Progenitor cell of endocrine pancreas (in vitro differentiated cells): ENCODE data around the gene FGD5. TPM values are rescaled to one million over a fixed set of nuclear protein-coding genes. Genes with fewer than 3 reads are reported as not detected.
"Not testable (repeated sequence)": the region's sequence is repeated elsewhere in the genome, so short reads cannot be mapped to it uniquely, and the experiment has no call there.

ENCODE experiments used
- DNase-seq: peaks from one replicate; pipeline ENCODE4 v3.0.0; 2021; ENCODE audit warnings: low spot score; ENCODE audit not compliant: unreplicated experiment
- H3K27ac Mint-ChIP-seq: 2 replicates; pipeline ENCODE4 v1.8.0; 2021; ENCODE audit warnings: mild to moderate bottlenecking, moderate library complexity, mixed read lengths
- H3K27me3 Mint-ChIP-seq: 2 replicates; pipeline ENCODE4 v1.8.0; 2021; ENCODE audit warnings: mixed read lengths
- H3K36me3 Mint-ChIP-seq: 2 replicates; pipeline ENCODE4 v1.8.0; 2022; ENCODE audit warnings: mixed read lengths; ENCODE audit not compliant: insufficient read depth
- H3K4me1 Mint-ChIP-seq: 2 replicates; pipeline ENCODE4 v1.8.0; 2021; ENCODE audit warnings: low read depth, mixed read lengths
- H3K4me3 Mint-ChIP-seq: 2 replicates; pipeline ENCODE4 v1.8.0; 2021; ENCODE audit warnings: low read depth, mild to moderate bottlenecking, moderate library complexity, mixed read lengths
- H3K9me3 Mint-ChIP-seq: 2 replicates; pipeline ENCODE4 v1.8.0; 2021; ENCODE audit warnings: low read depth, mixed read lengths
- total RNA-seq: library from RNA; stranded (reverse); gene quantifications from 2 replicates; pipeline ENCODE4 v1.2.1, GENCODE V29; 2021
- TF ChIP-seq, protein P1 (sequence below): fragments of 200-600 bp; sonication (generic); IDR thresholded peaks from one replicate; pipeline ENCODE4 v1.5.0; 2021; ENCODE audit warnings: antibody characterized with exemption, mild to moderate bottlenecking; ENCODE audit not compliant: unreplicated experiment

The FGD5 gene
- total RNA-seq, 1 donor from 2014 or later, result 0.17 TPM

DNA sequence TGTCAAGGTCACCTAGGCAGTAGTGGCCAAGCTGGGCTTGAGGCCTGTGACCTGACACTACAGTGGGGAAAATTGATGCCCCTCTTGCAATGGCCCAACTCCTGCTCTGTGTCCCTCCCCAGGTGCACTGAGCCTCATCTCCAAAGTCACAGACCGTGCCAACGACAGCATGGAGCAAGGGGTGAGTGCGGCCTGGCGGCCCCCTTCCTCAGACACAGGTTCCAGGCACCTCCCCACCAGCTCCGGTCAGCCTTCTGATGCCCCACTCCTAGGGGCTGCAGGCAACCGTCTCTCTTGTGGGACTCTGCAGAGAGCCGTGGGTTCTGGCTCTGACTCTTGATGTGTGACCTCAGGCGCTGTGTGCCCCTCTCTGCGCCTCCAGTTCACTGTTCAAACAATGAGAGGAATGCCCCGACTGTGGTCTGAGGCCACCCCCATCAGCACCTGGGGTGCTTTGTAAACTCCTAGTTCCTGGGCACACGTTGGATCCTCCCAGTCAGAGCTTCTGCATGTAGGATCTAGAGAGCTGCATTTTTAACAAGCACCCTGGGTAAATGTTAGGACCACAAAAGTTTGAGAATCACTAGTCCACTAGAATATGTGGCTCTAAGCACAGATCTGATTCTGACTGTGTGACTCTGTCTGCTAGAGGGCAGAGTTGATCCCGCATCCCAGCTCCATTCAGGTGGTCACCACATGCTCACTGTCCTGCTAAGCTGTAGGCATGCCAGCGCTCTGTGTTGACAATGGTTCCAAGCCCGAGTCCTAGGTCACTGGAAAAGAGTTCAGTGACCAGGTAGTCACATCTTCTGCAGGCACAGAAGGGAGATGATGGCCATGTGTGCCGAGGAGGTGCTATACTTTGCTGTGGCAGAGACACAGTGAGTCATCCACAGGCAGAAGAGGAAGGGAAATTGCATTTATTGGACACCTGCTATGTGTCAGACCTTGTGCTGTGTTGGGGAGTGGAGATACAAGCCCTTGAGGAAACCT lies 82.4 kb downstream of the FGD5 start:
- Mint-ChIP-seq H3K4me3 (no peak overlapping the region), H3K4me1 (peaks cover 5% of the 10 kb centered on the region), H3K27ac (no peak overlapping the region), H3K27me3 (peaks cover 25% of the 10 kb centered on the region), H3K36me3 (peaks cover 2% of the 10 kb centered on the region), H3K9me3 (peaks cover 9% of the 10 kb centered on the region)
- TF ChIP-seq, protein P1, sequence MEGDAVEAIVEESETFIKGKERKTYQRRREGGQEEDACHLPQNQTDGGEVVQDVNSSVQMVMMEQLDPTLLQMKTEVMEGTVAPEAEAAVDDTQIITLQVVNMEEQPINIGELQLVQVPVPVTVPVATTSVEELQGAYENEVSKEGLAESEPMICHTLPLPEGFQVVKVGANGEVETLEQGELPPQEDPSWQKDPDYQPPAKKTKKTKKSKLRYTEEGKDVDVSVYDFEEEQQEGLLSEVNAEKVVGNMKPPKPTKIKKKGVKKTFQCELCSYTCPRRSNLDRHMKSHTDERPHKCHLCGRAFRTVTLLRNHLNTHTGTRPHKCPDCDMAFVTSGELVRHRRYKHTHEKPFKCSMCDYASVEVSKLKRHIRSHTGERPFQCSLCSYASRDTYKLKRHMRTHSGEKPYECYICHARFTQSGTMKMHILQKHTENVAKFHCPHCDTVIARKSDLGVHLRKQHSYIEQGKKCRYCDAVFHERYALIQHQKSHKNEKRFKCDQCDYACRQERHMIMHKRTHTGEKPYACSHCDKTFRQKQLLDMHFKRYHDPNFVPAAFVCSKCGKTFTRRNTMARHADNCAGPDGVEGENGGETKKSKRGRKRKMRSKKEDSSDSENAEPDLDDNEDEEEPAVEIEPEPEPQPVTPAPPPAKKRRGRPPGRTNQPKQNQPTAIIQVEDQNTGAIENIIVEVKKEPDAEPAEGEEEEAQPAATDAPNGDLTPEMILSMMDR, result no peak
- DNase-seq, result no peak

DNA sequence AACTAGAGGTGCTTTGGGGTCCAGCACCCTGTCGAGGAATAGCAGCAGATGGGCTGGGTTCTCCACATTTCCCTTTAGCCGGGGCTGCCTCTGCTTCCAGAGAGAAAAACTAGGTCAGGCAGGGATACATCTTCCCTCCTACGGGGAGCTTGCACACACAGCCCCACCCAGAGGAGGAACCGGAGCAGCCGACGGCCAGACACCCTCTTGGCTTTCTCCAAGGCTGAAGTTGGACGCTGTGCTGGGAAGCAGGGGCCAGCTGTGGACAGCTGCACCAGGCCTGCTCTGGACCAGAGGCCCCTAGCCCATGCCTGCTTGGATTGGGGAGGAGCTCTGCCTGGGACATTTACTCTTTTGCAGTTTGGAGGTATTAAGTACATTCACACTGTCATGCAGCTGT lies 84.0 kb downstream of the FGD5 start:
- TF ChIP-seq, protein P1, result no peak
- peaks cover 5% of the 10 kb centered on the region for H3K4me1 Mint-ChIP-seq
- peaks cover 18% of the 10 kb centered on the region for H3K27me3 Mint-ChIP-seq
- no peak for DNase-seq
- peaks cover 9% of the 10 kb centered on the region for H3K9me3 Mint-ChIP-seq
- no peak overlapping the region for H3K27ac Mint-ChIP-seq
- no peak overlapping the region for H3K4me3 Mint-ChIP-seq
- H3K36me3 Mint-ChIP-seq, result peaks cover 2% of the 10 kb centered on the region

DNA sequence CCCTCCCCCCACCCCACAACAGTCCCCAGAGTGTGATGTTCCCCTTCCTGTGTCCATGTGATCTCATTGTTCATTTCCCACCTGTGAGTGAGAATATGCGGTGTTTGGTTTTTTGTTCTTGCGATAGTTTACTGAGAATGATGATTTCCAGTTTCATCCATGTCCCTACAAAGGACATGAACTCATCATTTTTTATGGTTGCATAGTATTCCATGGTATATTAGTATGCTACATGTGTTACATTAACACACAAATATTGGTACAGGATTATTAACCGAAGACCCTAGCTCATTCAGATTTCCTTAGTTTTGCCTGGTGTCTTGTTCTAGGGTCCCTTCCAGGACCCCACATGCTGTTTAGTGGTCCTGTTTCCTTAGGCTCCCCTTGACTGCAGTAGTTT lies 84.7 kb downstream of the FGD5 start:
- H3K36me3 Mint-ChIP-seq, H3K9me3 Mint-ChIP-seq: not testable (repeated sequence)

DNA sequence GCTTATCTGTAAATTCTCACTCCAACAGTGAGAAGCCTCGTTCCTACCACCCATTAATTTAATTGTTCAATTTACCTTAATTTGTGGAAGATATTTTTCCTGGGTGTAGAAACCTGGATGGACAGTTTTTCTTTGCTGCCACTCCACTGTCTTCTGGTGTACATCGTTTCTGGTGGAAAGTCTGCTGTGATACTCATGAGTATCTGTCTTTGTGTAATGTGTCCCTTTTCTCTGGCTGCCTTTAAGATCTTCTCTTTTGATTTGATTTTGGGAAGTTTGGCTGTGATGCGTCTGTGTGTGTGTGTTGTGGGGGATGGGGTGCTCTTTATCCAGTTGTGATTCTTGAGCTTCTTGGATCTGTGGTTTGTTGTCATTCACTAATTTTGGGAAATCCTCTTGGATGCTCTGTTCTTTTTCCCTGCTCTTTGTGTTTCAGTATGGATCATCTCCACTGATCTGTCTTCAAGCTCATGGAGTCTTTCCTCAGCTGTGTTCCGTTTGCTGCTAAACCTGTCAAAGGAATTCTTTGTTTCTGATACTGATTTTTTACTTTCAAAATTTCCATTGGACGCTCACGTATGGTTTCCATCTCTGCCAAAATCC lies 86.4 kb downstream of the FGD5 start:
- DNase-seq, result no peak
- Mint-ChIP-seq H3K27ac (no peak overlapping the region), H3K9me3 (peaks cover 9% of the 10 kb centered on the region), H3K36me3 (peaks cover 2% of the 10 kb centered on the region), H3K4me1 (peaks cover 2% of the 10 kb centered on the region), H3K27me3 (peaks cover 5% of the 10 kb centered on the region), H3K4me3 (no peak overlapping the region)
- TF ChIP-seq, protein P1, result no peak

More for the DNA sequence above, 84.7 kb downstream of the FGD5 start:
- not testable (repeated sequence) for H3K4me1 Mint-ChIP-seq, H3K27ac Mint-ChIP-seq, DNase-seq, H3K4me3 Mint-ChIP-seq
- peaks cover 11% of the 10 kb centered on the region for H3K27me3 Mint-ChIP-seq

DNA sequence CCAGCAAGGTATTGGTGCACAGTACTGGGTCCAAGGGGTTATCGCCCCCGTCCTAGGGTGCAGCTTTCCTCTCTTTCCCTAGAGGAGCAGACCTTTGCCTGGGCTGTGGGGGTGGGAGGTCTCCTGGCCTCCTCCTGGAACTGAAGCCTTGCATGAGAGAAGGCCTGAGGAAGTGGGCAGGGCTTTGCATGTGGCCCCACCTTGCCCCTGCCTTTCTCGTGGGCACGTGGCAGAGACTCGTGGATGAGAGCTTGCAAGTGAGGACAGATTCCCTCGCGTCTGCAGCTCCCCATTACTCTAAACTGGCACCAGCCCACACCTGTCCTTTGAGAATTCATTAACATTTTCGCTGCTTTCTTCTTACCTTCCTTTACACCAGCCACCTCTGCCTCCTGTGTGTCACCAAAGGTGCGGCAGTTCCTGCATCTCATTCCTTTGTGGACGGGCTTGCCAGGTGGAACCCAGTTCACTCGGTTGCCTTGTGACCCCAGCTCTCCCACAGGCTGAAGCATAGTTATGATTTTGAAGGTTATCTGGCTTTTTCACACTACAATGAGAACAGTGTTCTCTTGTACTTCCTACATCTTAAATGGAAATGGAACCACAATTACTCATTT lies 87.7 kb downstream of the FGD5 start:
- H3K9me3 Mint-ChIP-seq, result peaks cover 9% of the 10 kb centered on the region

More for the DNA sequence above, 87.7 kb downstream of the FGD5 start:
- H3K36me3 Mint-ChIP-seq, result peaks cover 2% of the 10 kb centered on the region
- H3K4me1 Mint-ChIP-seq, result no peaks in the 10 kb centered on the region
- H3K27me3 Mint-ChIP-seq, result peaks cover 2% of the 10 kb centered on the region
- no peak for DNase-seq
- H3K4me3 Mint-ChIP-seq, result no peak overlapping the region
- TF ChIP-seq, protein P1, result no peak
- H3K27ac Mint-ChIP-seq, result no peak overlapping the region
